Muscle of leg (tissue), 11 donors: ENCODE results near the gene BBS4. TPM values are rescaled to one million over a fixed set of nuclear protein-coding genes. Genes with fewer than 3 reads are reported as not detected.

ENCODE experiments used
- DNase-seq: peaks from one replicate; pipeline ENCODE4 v3.0.0; 2013
- H3K27ac ChIP-seq: one replicate; pipeline ENCODE4 v1.5.1; 2013; ENCODE audit warnings: mild to moderate bottlenecking, low read length, control low read depth
- H3K27me3 ChIP-seq: one replicate; pipeline ENCODE4 v1.6.1; 2013; ENCODE audit warnings: low read length; ENCODE audit not compliant: control insufficient read depth, insufficient read depth
- H3K36me3 ChIP-seq: one replicate; pipeline ENCODE4 v1.6.1; 2013; ENCODE audit warnings: low read length; ENCODE audit not compliant: control insufficient read depth, insufficient read depth
- H3K4me1 ChIP-seq: one replicate; pipeline ENCODE4 v1.6.1; 2013; ENCODE audit warnings: low read length; ENCODE audit not compliant: control insufficient read depth, insufficient read depth
- H3K4me3 ChIP-seq: one replicate; pipeline ENCODE4 v1.5.1; 2013; ENCODE audit warnings: low read length, control low read depth
- H3K9me3 ChIP-seq: replicated peaks from 2 replicates; pipeline ENCODE4 v1.6.1; 2013; ENCODE audit warnings: low read depth, low read length; ENCODE audit not compliant: control insufficient read depth
- WGBS: methylation state at CpG from one replicate; pipeline ENCODE4 v1.1.5; 2013; ENCODE audit warnings: missing lambda C conversion rate; ENCODE audit not compliant: insufficient coverage; 5-methylcytosine and 5-hydroxymethylcytosine counted together
- polyA plus RNA-seq, 8 donors: library from polyadenylated mRNA; unstranded; fragments of 120-200 nt; gene quantifications; one replicate each; pipeline versions ENCODE4 v1.2.1 to v1.2.3, GENCODE V29; 2013; ENCODE audit warnings: inconsistent platforms in 1 of 8, low replicate concordance in 1 of 8; ENCODE audit not compliant: insufficient read length in 8 of 8, insufficient read depth in 1 of 8
- total RNA-seq: library from RNA; stranded (reverse); fragments of 120-200 nt; gene quantifications from one replicate; pipeline ENCODE4 v1.2.4, GENCODE V29; 2013

The BBS4 gene
- total and polyA plus RNA-seq, 9 donors, result 14.6 to 24.3 (median 18.5) TPM

- H3K27ac ChIP-seq, result no peak overlapping the region
- no peak for DNase-seq
- no peaks in the 10 kb centered on the region for H3K27me3 ChIP-seq
- no peaks in the 10 kb centered on the region for H3K9me3 ChIP-seq
- peaks cover 18% of the 10 kb centered on the region for H3K4me1 ChIP-seq
- WGBS, result 82% methylated on average over 4 of the region's 8 CpGs
- H3K36me3 ChIP-seq, result peaks cover 1% of the 10 kb centered on the region
- H3K4me3 ChIP-seq, result no peak overlapping the region
Observed at GRCh38 chr15:72786676-72787345, 100.8 kb downstream of the BBS4 start.

DNA sequence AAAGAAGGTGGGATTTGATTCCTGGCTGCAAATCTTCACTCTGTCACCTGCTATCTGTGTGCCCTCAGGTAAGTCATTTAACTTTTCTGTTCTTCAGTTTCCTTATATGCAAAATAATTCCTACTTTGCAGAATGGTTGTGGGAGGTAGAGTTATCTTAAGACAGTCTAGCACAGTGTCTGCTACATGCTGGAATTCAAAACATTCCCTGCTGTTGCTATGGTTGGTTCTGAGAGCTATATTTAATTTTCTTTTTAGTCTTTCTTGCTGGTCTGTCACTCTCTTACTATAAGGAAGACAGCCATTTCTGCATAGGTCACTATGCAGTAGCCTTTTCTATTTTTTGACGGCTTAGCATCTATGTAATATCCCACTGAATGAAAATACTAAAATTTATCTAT is 101.5 kb downstream of the BBS4 start:
- WGBS, result no CpG with 5 or more reads among the region's 1 CpG

More for the DNA sequence above, 101.5 kb downstream of the BBS4 start:
- Histone ChIP-seq H3K36me3 (no peaks in the 10 kb centered on the region), H3K4me3 (no peak overlapping the region), H3K27me3 (peaks cover under 1% of the 10 kb centered on the region), H3K27ac (no peak overlapping the region), H3K4me1 (peaks cover 12% of the 10 kb centered on the region), H3K9me3 (no peaks in the 10 kb centered on the region)
- no peak for DNase-seq

Other genes starting within 250 kb of the BBS4 start
- gene ARIH1, start 211.9 kb upstream of the BBS4 start, total RNA-seq, result 54.2 TPM
- gene ARIH1, start 211.9 kb upstream of the BBS4 start, polyA plus RNA-seq, result 100 to 1,000 TPM in 7 of 8 donors, 10 to 100 TPM in 1; 99.7 to 150 (median 125) TPM
- gene GOLGA6B, start 31.5 kb upstream of the BBS4 start, total RNA-seq, result not detected
- gene GOLGA6B, start 31.5 kb upstream of the BBS4 start, polyA plus RNA-seq, result under 1 TPM in 2 of 8 donors, not detected in 6; 0.11 to 0.19 TPM
- not detected for gene HIGD2B, start within 50 bp of the BBS4 start, total RNA-seq
- not detected for gene HIGD2B, start within 50 bp of the BBS4 start, polyA plus RNA-seq
- 43.4 TPM for gene ADPGK, start 97.6 kb downstream of the BBS4 start, total RNA-seq
- gene ADPGK, start 97.6 kb downstream of the BBS4 start, polyA plus RNA-seq, result 10 to 100 TPM; 29.7 to 44.5 (median 35.2) TPM